Fibroblast of lung (primary cell): Measurements from ENCODE around the gene ATXN7L3. TPM values are rescaled to one million over a fixed set of nuclear protein-coding genes. Genes with fewer than 3 reads are reported as not detected.
A peak's percentile ranks its signal among the peaks of the same experiment; 100 is the strongest.

Experiments used
- DNase-seq, 2 donors: peaks; one replicate each; pipeline versions ENCODE4 v3.0.0 to v3.0.0-alpha.2; 2010; ENCODE audit warnings: low read depth in 2 of 2
- H2AFZ ChIP-seq: 2 replicates; pipeline ENCODE4 v1.5.1; 2012; ENCODE audit warnings: low read length, control low read depth, inconsistent platforms
- H3K27ac ChIP-seq: 2 replicates; pipeline ENCODE4 v1.5.1; 2011; ENCODE audit warnings: low read length, control low read depth; ENCODE audit not compliant: insufficient read depth
- H3K27me3 ChIP-seq: 2 replicates; pipeline ENCODE4 v1.5.1; 2011; ENCODE audit warnings: mild to moderate bottlenecking, low read length; ENCODE audit not compliant: control insufficient read depth, insufficient read depth
- H3K36me3 ChIP-seq: 2 replicates; pipeline ENCODE4 v1.5.1; 2011; ENCODE audit warnings: low read length; ENCODE audit not compliant: control insufficient read depth, insufficient read depth
- H3K4me1 ChIP-seq: 2 replicates; pipeline ENCODE4 v1.5.1; 2011; ENCODE audit warnings: low read length; ENCODE audit not compliant: control insufficient read depth, insufficient read depth; ENCODE audit errors: extremely low read depth
- H3K4me2 ChIP-seq: 2 replicates; pipeline ENCODE4 v1.5.1; 2011; ENCODE audit warnings: low read length, control low read depth; ENCODE audit not compliant: insufficient read depth; ENCODE audit errors: extremely low read depth
- H3K4me3 ChIP-seq, 4 experiments: fragments of 200-600 bp in 1 of 4; sonication (generic) in 1 of 4; replicated peaks in 1 of 4; 2 replicates each; pipeline ENCODE4 v1.5.1; 2011 to 2016; ENCODE audit warnings: low read length in 4 of 4, low read depth in 3 of 4, mild to moderate bottlenecking in 3 of 4, control low read depth in 2 of 4, inconsistent platforms in 1 of 4, mixed read lengths in 1 of 4; ENCODE audit not compliant: insufficient read depth in 1 of 4; ENCODE audit errors: control extremely low read depth in 1 of 4
- H3K79me2 ChIP-seq: 2 replicates; pipeline ENCODE4 v1.5.1; 2012; ENCODE audit warnings: mild to moderate bottlenecking, low read length, inconsistent platforms; ENCODE audit not compliant: control insufficient read depth, insufficient read depth
- H3K9ac ChIP-seq: 2 replicates; pipeline ENCODE4 v1.5.1; 2011; ENCODE audit warnings: mild to moderate bottlenecking, low read length, control low read depth; ENCODE audit not compliant: insufficient read depth
- H3K9me3 ChIP-seq: 2 replicates; pipeline ENCODE4 v1.5.1; 2012; ENCODE audit warnings: low read depth, low read length; ENCODE audit not compliant: control insufficient read depth, insufficient read depth
- H4K20me1 ChIP-seq: 2 replicates; pipeline ENCODE4 v1.5.1; 2011; ENCODE audit warnings: low read length; ENCODE audit not compliant: control insufficient read depth, insufficient read depth; ENCODE audit errors: extremely low read depth
- EZH2 ChIP-seq: IDR thresholded peaks from 2 replicates; pipeline ENCODE4 v1.5.1; 2012; ENCODE audit warnings: low read length, control low read depth, mild to moderate bottlenecking; ENCODE audit errors: missing control alignments
- polyA plus RNA-seq, 2 donors: library from polyadenylated mRNA; depleted of rRNA in 1 of 2; stranded (reverse) in 1 of 2; unstranded in 1 of 2; fragments of >200 nt; gene quantifications; 2 replicates each; pipeline ENCODE4 v1.2.1, GENCODE V29; 2011 to 2012; ENCODE audit warnings: missing spikeins in 1 of 2
- total RNA-seq: library from RNA; depleted of rRNA; stranded (reverse); fragments of >200 nt; gene quantifications from 2 replicates; pipeline ENCODE4 v1.2.1, GENCODE V29; 2014
- TF ChIP-seq, protein P1 (sequence below), 2 donors: IDR thresholded peaks in 1 of 2; conservative IDR thresholded peaks in 1 of 2; 1 replicate in 1 of 2; 2 replicates in 1 of 2; pipeline ENCODE4 v1.5.1; 2011 to 2012; ENCODE audit warnings: low read length in 2 of 2, control low read depth in 1 of 2, inconsistent platforms in 1 of 2, low read depth in 1 of 2, mild to moderate bottlenecking in 1 of 2

ATXN7L3 gene
- total and polyA plus RNA-seq, 2 donors (not counting 1 experiment from before 2014, with no cell fraction given) = 34.8 to 36.5 TPM

DNA sequence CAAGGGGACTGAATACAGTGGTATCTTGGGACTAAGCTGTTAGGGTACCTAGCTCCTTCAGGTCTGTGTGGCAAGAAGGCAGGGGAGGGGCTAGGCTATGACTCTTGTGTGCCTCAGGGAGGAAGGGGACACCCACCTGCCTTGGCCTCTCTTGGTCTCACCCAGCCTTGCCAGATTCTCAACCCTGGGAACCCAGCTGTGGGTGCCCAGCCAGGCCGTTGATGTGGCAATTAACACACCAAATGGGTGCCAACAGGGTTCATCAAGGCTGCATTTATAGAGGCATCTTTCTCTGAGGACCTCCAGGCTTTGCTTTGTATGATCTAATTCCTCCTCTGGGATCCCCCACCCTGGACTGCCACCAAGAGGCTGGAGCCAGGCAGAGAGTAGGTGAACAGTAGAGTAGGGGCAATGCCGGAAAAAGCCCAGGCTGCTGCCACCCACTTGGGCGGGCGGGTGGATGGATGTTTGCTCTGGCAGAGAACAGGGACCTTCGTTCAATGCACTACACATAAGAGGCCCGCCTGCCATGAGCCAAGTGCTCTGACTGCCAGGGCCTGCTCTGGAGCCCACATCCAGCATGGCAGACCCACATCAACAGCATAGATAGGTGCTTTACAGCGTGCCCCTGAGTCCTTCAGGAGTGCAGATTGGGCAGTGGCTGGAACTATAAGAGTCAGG is 32.4 kb downstream of the ATXN7L3 start:
- no peaks in the 10 kb centered on the region for H3K9me3 ChIP-seq
- no peak overlapping the region for H2AFZ ChIP-seq
- TF ChIP-seq, protein P1, sequence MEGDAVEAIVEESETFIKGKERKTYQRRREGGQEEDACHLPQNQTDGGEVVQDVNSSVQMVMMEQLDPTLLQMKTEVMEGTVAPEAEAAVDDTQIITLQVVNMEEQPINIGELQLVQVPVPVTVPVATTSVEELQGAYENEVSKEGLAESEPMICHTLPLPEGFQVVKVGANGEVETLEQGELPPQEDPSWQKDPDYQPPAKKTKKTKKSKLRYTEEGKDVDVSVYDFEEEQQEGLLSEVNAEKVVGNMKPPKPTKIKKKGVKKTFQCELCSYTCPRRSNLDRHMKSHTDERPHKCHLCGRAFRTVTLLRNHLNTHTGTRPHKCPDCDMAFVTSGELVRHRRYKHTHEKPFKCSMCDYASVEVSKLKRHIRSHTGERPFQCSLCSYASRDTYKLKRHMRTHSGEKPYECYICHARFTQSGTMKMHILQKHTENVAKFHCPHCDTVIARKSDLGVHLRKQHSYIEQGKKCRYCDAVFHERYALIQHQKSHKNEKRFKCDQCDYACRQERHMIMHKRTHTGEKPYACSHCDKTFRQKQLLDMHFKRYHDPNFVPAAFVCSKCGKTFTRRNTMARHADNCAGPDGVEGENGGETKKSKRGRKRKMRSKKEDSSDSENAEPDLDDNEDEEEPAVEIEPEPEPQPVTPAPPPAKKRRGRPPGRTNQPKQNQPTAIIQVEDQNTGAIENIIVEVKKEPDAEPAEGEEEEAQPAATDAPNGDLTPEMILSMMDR (conservative IDR thresholded peaks at IDR 0.05 in 1 of 2, IDR thresholded peaks at IDR 0.05 in 1 of 2; ENCODE audit: low read depth in 1 of 2, low read length in 2 of 2) = no peak
- TF ChIP-seq EZH2 = no peak
- H4K20me1 ChIP-seq = no peaks in the 10 kb centered on the region
- no peak overlapping the region for H3K9ac ChIP-seq
- no peaks in the 10 kb centered on the region for H3K79me2 ChIP-seq
- no peaks in the 10 kb centered on the region for H3K36me3 ChIP-seq
- no peaks in the 10 kb centered on the region for H3K27me3 ChIP-seq
- DNase-seq = no peak
- no peak overlapping the region for H3K27ac ChIP-seq
- no peak overlapping the region for H3K4me2 ChIP-seq
- H3K4me1 ChIP-seq = peaks cover 7% of the 10 kb centered on the region
- no peak overlapping the region for H3K4me3 ChIP-seq

GRCh38 chr17:44164476-44164875 is 35.2 kb downstream of the ATXN7L3 start:
- no peaks in the 10 kb centered on the region for H3K4me1 ChIP-seq
- no peaks in the 10 kb centered on the region for H3K9me3 ChIP-seq
- H2AFZ ChIP-seq = no peak overlapping the region
- no peak overlapping the region for H3K9ac ChIP-seq
- DNase-seq = no peak
- H3K36me3 ChIP-seq = peaks cover 1% of the 10 kb centered on the region
- TF ChIP-seq, protein P1 (conservative IDR thresholded peaks at IDR 0.05 in 1 of 2, IDR thresholded peaks at IDR 0.05 in 1 of 2; ENCODE audit: low read depth in 1 of 2, low read length in 2 of 2) = no peak
- TF ChIP-seq EZH2 = no peak
- no peak overlapping the region for H3K27ac ChIP-seq
- no peak overlapping the region for H3K4me3 ChIP-seq
- no peaks in the 10 kb centered on the region for H4K20me1 ChIP-seq
- H3K4me2 ChIP-seq = no peak overlapping the region
- no peaks in the 10 kb centered on the region for H3K27me3 ChIP-seq
- H3K79me2 ChIP-seq = no peaks in the 10 kb centered on the region

GRCh38 chr17:44159519-44160210 is 40.0 kb downstream of the ATXN7L3 start:
- no peak for TF ChIP-seq EZH2
- TF ChIP-seq, protein P1 (conservative IDR thresholded peaks at IDR 0.05 in 1 of 2, IDR thresholded peaks at IDR 0.05 in 1 of 2; ENCODE audit: low read depth in 1 of 2, low read length in 2 of 2) = no peak
- Histone ChIP-seq H3K4me1 (no peaks in the 10 kb centered on the region), H3K36me3 (peaks cover 2% of the 10 kb centered on the region), H3K79me2 (no peaks in the 10 kb centered on the region), H3K9me3 (no peaks in the 10 kb centered on the region), H3K4me2 (no peak overlapping the region), H3K27me3 (no peaks in the 10 kb centered on the region), H3K27ac (no peak overlapping the region), H3K4me3 (no peak overlapping the region), H2AFZ (no peak overlapping the region), H4K20me1 (no peaks in the 10 kb centered on the region), H3K9ac (no peak overlapping the region)
- DNase-seq = peak in 1 of 2 donors; percentile 35
